Panc1 (cell line): Measurements from ENCODE around the gene FAM163B. TPM values are rescaled to one million over a fixed set of nuclear protein-coding genes. Genes with fewer than 3 reads are reported as not detected.

Source experiments
- ATAC-seq: fragments of 200-7000 bp; cut with Tn5 transposase; 2 replicates; pipeline ENCODE4 v1.9.1; 2020; ENCODE audit warnings: mild to moderate bottlenecking, moderate library complexity
- BruUV-seq: library from RNA; stranded (reverse); fragments of 400-500 nt; replicated peaks from 2 replicates; lab custom pipeline; 2021; lab: Mats Ljungman, UMichigan
- CTCF ChIA-PET: fragments of 300-600 bp; sonication (Branson Sonifier 250); formaldehyde crosslinking; loops from one replicate; lab custom pipeline; 2022; ENCODE audit warnings: antibody characterized with exemption; lab: Charles Lee
- POLR2A ChIA-PET: fragments of 300-600 bp; sonication (Branson Sonifier 250); formaldehyde crosslinking; loops from one replicate; lab custom pipeline; 2022; ENCODE audit warnings: antibody characterized with exemption; lab: Charles Lee
- DNase-seq: peaks from one replicate; pipeline ENCODE4 v3.0.0-alpha.2; 2010; ENCODE audit warnings: low read depth, low spot score
- H3K27ac ChIP-seq: 2 replicates; pipeline ENCODE4 v1.5.1; 2011; ENCODE audit warnings: mild to moderate bottlenecking, low read length, inconsistent platforms
- H3K27me3 ChIP-seq: fragments of 200-500 bp; sonication (Bioruptor generic); 2 replicates; pipeline ENCODE4 v1.6.0; 2014; ENCODE audit warnings: low read length, inconsistent platforms; ENCODE audit not compliant: control insufficient read depth, insufficient read depth
- H3K36me3 ChIP-seq: fragments of 200-500 bp; sonication (Bioruptor generic); 2 replicates; pipeline ENCODE4 v1.5.1; 2014; ENCODE audit warnings: inconsistent platforms, mild to moderate bottlenecking, low read length, moderate library complexity; ENCODE audit not compliant: control insufficient read depth, insufficient read depth
- H3K4me1 ChIP-seq: 2 replicates; pipeline ENCODE4 v1.5.1; 2011; ENCODE audit warnings: inconsistent platforms, mild to moderate bottlenecking, low read length, moderate library complexity; ENCODE audit not compliant: control insufficient read depth, insufficient read depth
- H3K4me3 ChIP-seq, 2 experiments: 2 replicates each; pipeline ENCODE4 v1.5.1; 2011 to 2012; ENCODE audit warnings: low read depth in 2 of 2, low read length in 2 of 2, mild to moderate bottlenecking in 2 of 2, inconsistent platforms in 1 of 2, moderate library complexity in 1 of 2
- H3K9me3 ChIP-seq: fragments of 200-500 bp; sonication (Bioruptor generic); 2 replicates; pipeline ENCODE4 v1.5.1; 2014; ENCODE audit warnings: low read depth, mild to moderate bottlenecking, inconsistent platforms, low read length, moderate library complexity; ENCODE audit not compliant: control insufficient read depth, insufficient read depth
- CTCF ChIP-seq: fragments of 450-650 bp; IDR thresholded peaks from 2 replicates; pipeline ENCODE4 v1.5.1; 2017; ENCODE audit warnings: mild to moderate bottlenecking
- POLR2AphosphoS5 ChIP-seq: IDR thresholded peaks from 2 replicates; pipeline ENCODE4 v1.6.1; 2012; ENCODE audit warnings: mild to moderate bottlenecking, low read depth, low read length, moderate library complexity
- REST ChIP-seq, 2 experiments: IDR thresholded peaks; 2 replicates each; pipeline ENCODE4 v1.6.1; 2011 to 2012; ENCODE audit warnings: low read depth in 2 of 2, control low read depth in 1 of 2, low read length in 1 of 2, mild to moderate bottlenecking in 1 of 2, moderate library complexity in 1 of 2; ENCODE audit not compliant: insufficient read depth in 1 of 2
- SIN3A ChIP-seq: IDR thresholded peaks from 2 replicates; pipeline ENCODE4 v1.6.1; 2012; ENCODE audit warnings: low read depth, mild to moderate bottlenecking, low read length, moderate library complexity, borderline replicate concordance; ENCODE audit not compliant: insufficient read depth
- TCF7L2 ChIP-seq: IDR thresholded peaks from 2 replicates; pipeline ENCODE4 v1.6.1; 2011; ENCODE audit warnings: mild to moderate bottlenecking, low read depth, low read length, inconsistent platforms
- in situ Hi-C: cut with HindIII; loops from 2 replicates; pipeline ENCODE4 v1.10.0; 2016; ENCODE audit warnings: low sequenced_read_pairs, low pct_unique_long_range_greater_than_20kb
- intact Hi-C: fragments of 100-400 bp; cut with micrococcal nuclease; formaldehyde crosslinking; loops from one replicate; pipeline ENCODE4 v1.10.0; 2022; ENCODE audit not compliant: unreplicated experiment
- total RNA-seq: library from RNA; stranded (reverse); gene quantifications from one replicate; pipeline ENCODE4 v1.2.1, GENCODE V29; 2021; ENCODE audit not compliant: unreplicated experiment

FAM163B gene
- total RNA-seq, 1 experiment from 2014 or later, result not detected

GRCh38 chr9:133568186-133568585 is 41.0 kb downstream of the FAM163B start:
- no peak overlapping the region for H3K27ac ChIP-seq
- no TSS peak for BruUV-seq
- ATAC-seq (no peak), DNase-seq (no peak)
- in situ Hi-C loops, result no loop called here
- no peaks in the 10 kb centered on the region for H3K27me3 ChIP-seq
- intact Hi-C loops, result no loop called here
- ChIA-PET CTCF (no interaction called here), POLR2A (no interaction called here)
- H3K4me1 ChIP-seq, result peaks cover 4% of the 10 kb centered on the region; the same call in 1 of the 2 replicates
- no peak overlapping the region for H3K4me3 ChIP-seq
- no peaks in the 10 kb centered on the region for H3K36me3 ChIP-seq
- H3K9me3 ChIP-seq, result no peaks in the 10 kb centered on the region
- no peak for TF ChIP-seq TCF7L2
- TF ChIP-seq POLR2AphosphoS5, result no peak
- no peak for TF ChIP-seq CTCF
- TF ChIP-seq REST (IDR thresholded peaks at IDR 0.05; ENCODE audit: insufficient read depth in 1 of 2, low read depth in 2 of 2, low read length in 1 of 2), result no peak
- TF ChIP-seq SIN3A, result no peak

GRCh38 chr9:133566817-133567216 is 42.4 kb downstream of the FAM163B start:
- Histone ChIP-seq H3K27me3 (no peaks in the 10 kb centered on the region), H3K4me3 (no peak overlapping the region), H3K9me3 (no peaks in the 10 kb centered on the region), H3K4me1 (peaks cover 4% of the 10 kb centered on the region; the same call in 1 of the 2 replicates), H3K36me3 (no peaks in the 10 kb centered on the region), H3K27ac (no peak overlapping the region)
- DNase-seq (no peak), ATAC-seq (no peak)
- in situ Hi-C loops (no loop called here), intact Hi-C loops (no loop called here)
- BruUV-seq, result no TSS peak
- ChIA-PET CTCF (no interaction called here), POLR2A (no interaction called here)
- TF ChIP-seq CTCF, result no peak
- no peak for TF ChIP-seq TCF7L2
- no peak for TF ChIP-seq POLR2AphosphoS5
- no peak for TF ChIP-seq SIN3A
- TF ChIP-seq REST (IDR thresholded peaks at IDR 0.05; ENCODE audit: insufficient read depth in 1 of 2, low read depth in 2 of 2, low read length in 1 of 2), result no peak
